HEK293 (cell line): ENCODE data around the gene BICRA.

Experiments
- GLIS1 ChIP-seq: fragments of 450-650 bp; formaldehyde crosslinking; IDR thresholded peaks from 2 replicates; pipeline ENCODE4 v1.5.1; 2016; ENCODE audit warnings: missing biosample characterization, missing genetic modification characterization
- IKZF3 ChIP-seq: fragments of 450-650 bp; IDR thresholded peaks from 2 replicates; pipeline ENCODE4 v1.5.0; 2018; ENCODE audit warnings: missing biosample characterization, mild to moderate bottlenecking, missing genetic modification characterization, moderate library complexity
- SALL2 ChIP-seq: fragments of 450-650 bp; formaldehyde crosslinking; IDR thresholded peaks from 2 replicates; pipeline ENCODE4 v1.5.0; 2017; ENCODE audit warnings: missing biosample characterization, mild to moderate bottlenecking, missing genetic modification characterization, borderline replicate concordance
- SETDB1 ChIP-seq: IDR thresholded peaks from one replicate; pipeline ENCODE4 v1.6.1; 2017; ENCODE audit warnings: mild to moderate bottlenecking, low read length, moderate library complexity, mixed read lengths; ENCODE audit not compliant: insufficient read length
- SP3 ChIP-seq: fragments of 450-650 bp; formaldehyde crosslinking; IDR thresholded peaks from 2 replicates; pipeline ENCODE4 v1.5.1; 2016; ENCODE audit warnings: missing biosample characterization, missing genetic modification characterization
- TRIM28 ChIP-seq: IDR thresholded peaks from 2 replicates; pipeline ENCODE4 v1.6.1; 2011; ENCODE audit warnings: low read length, control low read depth, borderline replicate concordance
- YY2 ChIP-seq: fragments of 450-650 bp; formaldehyde crosslinking; IDR thresholded peaks from 2 replicates; pipeline ENCODE4 v1.5.1; 2016; ENCODE audit warnings: missing biosample characterization, missing genetic modification characterization
- ZBTB17 ChIP-seq: fragments of 450-650 bp; formaldehyde crosslinking; IDR thresholded peaks from 2 replicates; pipeline ENCODE4 v1.5.1; 2016; ENCODE audit warnings: missing biosample characterization, missing genetic modification characterization
- ZBTB20 ChIP-seq: fragments of 450-650 bp; formaldehyde crosslinking; IDR thresholded peaks from 2 replicates; pipeline ENCODE4 v1.5.1; 2016; ENCODE audit warnings: missing biosample characterization, missing genetic modification characterization
- ZBTB48 ChIP-seq: fragments of 450-650 bp; formaldehyde crosslinking; IDR thresholded peaks from 2 replicates; pipeline ENCODE4 v1.5.1; 2016; ENCODE audit warnings: missing biosample characterization, missing genetic modification characterization
- ZEB2 ChIP-seq: fragments of 450-650 bp; formaldehyde crosslinking; IDR thresholded peaks from 2 replicates; pipeline ENCODE4 v1.5.1; 2016; ENCODE audit warnings: missing biosample characterization, missing genetic modification characterization
- ZFHX2 ChIP-seq: fragments of 450-650 bp; formaldehyde crosslinking; conservative IDR thresholded peaks from 2 replicates; pipeline ENCODE4 v1.5.1; 2016; ENCODE audit warnings: missing biosample characterization, missing genetic modification characterization
- ZFP3 ChIP-seq: fragments of 450-650 bp; formaldehyde crosslinking; IDR thresholded peaks from 2 replicates; pipeline ENCODE4 v1.5.1; 2016; ENCODE audit warnings: low read depth, missing biosample characterization, missing genetic modification characterization
- ZIC2 ChIP-seq: fragments of 450-650 bp; formaldehyde crosslinking; IDR thresholded peaks from 2 replicates; pipeline ENCODE4 v1.5.1; 2016; ENCODE audit warnings: missing biosample characterization, missing genetic modification characterization
- ZNF138 ChIP-seq: fragments of 450-650 bp; formaldehyde crosslinking; IDR thresholded peaks from 2 replicates; pipeline ENCODE4 v1.5.1; 2016; ENCODE audit warnings: missing biosample characterization, missing genetic modification characterization, borderline replicate concordance
- ZNF18 ChIP-seq: fragments of 450-650 bp; formaldehyde crosslinking; IDR thresholded peaks from 2 replicates; pipeline ENCODE4 v1.5.1; 2016; ENCODE audit warnings: missing biosample characterization, missing genetic modification characterization
- ZNF280C ChIP-seq: fragments of 450-650 bp; formaldehyde crosslinking; IDR thresholded peaks from 2 replicates; pipeline ENCODE4 v1.5.1; 2016; ENCODE audit warnings: missing biosample characterization, missing genetic modification characterization
- ZNF398 ChIP-seq: fragments of 450-650 bp; formaldehyde crosslinking; IDR thresholded peaks from 2 replicates; pipeline ENCODE4 v1.5.1; 2017; ENCODE audit warnings: missing biosample characterization, missing genetic modification characterization
- ZNF416 ChIP-seq: fragments of 450-650 bp; formaldehyde crosslinking; IDR thresholded peaks from 2 replicates; pipeline ENCODE4 v1.5.1; 2016; ENCODE audit warnings: missing biosample characterization, missing genetic modification characterization
- ZNF473 ChIP-seq: fragments of 450-650 bp; formaldehyde crosslinking; IDR thresholded peaks from 2 replicates; pipeline ENCODE4 v1.5.1; 2017; ENCODE audit warnings: missing biosample characterization, missing genetic modification characterization
- ZNF48 ChIP-seq: fragments of 450-650 bp; formaldehyde crosslinking; IDR thresholded peaks from 2 replicates; pipeline ENCODE4 v1.5.1; 2016; ENCODE audit warnings: missing biosample characterization, missing genetic modification characterization
- ZNF501 ChIP-seq: fragments of 450-650 bp; formaldehyde crosslinking; IDR thresholded peaks from 2 replicates; pipeline ENCODE4 v1.5.1; 2016; ENCODE audit warnings: missing biosample characterization, missing genetic modification characterization
- ZNF585B ChIP-seq: fragments of 450-650 bp; formaldehyde crosslinking; IDR thresholded peaks from 2 replicates; pipeline ENCODE4 v1.5.1; 2016; ENCODE audit warnings: missing biosample characterization, missing genetic modification characterization
- ZNF610 ChIP-seq: fragments of 450-650 bp; formaldehyde crosslinking; IDR thresholded peaks from 2 replicates; pipeline ENCODE4 v1.5.1; 2016; ENCODE audit warnings: missing biosample characterization, missing genetic modification characterization, borderline replicate concordance
- ZNF629 ChIP-seq: fragments of 450-650 bp; formaldehyde crosslinking; IDR thresholded peaks from 2 replicates; pipeline ENCODE4 v1.5.1; 2017; ENCODE audit warnings: missing biosample characterization, missing genetic modification characterization
- ZNF658 ChIP-seq: fragments of 450-650 bp; formaldehyde crosslinking; IDR thresholded peaks from 2 replicates; pipeline ENCODE4; 2016; ENCODE audit warnings: missing biosample characterization, missing genetic modification characterization
- ZNF692 ChIP-seq: fragments of 450-650 bp; formaldehyde crosslinking; IDR thresholded peaks from 2 replicates; pipeline ENCODE4 v1.5.1; 2016; ENCODE audit warnings: missing biosample characterization, missing genetic modification characterization
- ZNF707 ChIP-seq: fragments of 450-650 bp; formaldehyde crosslinking; IDR thresholded peaks from 2 replicates; pipeline ENCODE4 v1.5.1; 2016; ENCODE audit warnings: missing biosample characterization, missing genetic modification characterization
- ZNF768 ChIP-seq: fragments of 450-650 bp; formaldehyde crosslinking; IDR thresholded peaks from 2 replicates; pipeline ENCODE4 v1.5.1; 2018; ENCODE audit warnings: missing biosample characterization, mild to moderate bottlenecking, missing genetic modification characterization
- ZNF785 ChIP-seq: fragments of 450-650 bp; formaldehyde crosslinking; IDR thresholded peaks from 2 replicates; pipeline ENCODE4 v1.5.1; 2016; ENCODE audit warnings: missing biosample characterization, missing genetic modification characterization
- ZNF837 ChIP-seq: fragments of 450-650 bp; formaldehyde crosslinking; IDR thresholded peaks from 2 replicates; pipeline ENCODE4 v1.5.1; 2016; ENCODE audit warnings: missing biosample characterization, missing genetic modification characterization
- ZSCAN16 ChIP-seq: fragments of 450-650 bp; formaldehyde crosslinking; IDR thresholded peaks from 2 replicates; pipeline ENCODE4 v1.5.1; 2016; ENCODE audit warnings: missing biosample characterization, missing genetic modification characterization
- ZXDB ChIP-seq: fragments of 450-650 bp; formaldehyde crosslinking; IDR thresholded peaks from 2 replicates; pipeline ENCODE4 v1.5.1; 2016; ENCODE audit warnings: missing biosample characterization, missing genetic modification characterization

BICRA gene

GRCh38 chr19:47598407-47599349 is 10.3 kb upstream of the BICRA start (continued):
- TF ChIP-seq ZNF473 (tag by site-specific recombination) (no peak), ZNF629 (peak; percentile 80), ZFHX2 (peak; percentile 86), ZNF785 (tag by site-specific recombination) (no peak), GLIS1 (tag by site-specific recombination) (peak; percentile 87), YY2 (tag by site-specific recombination) (no peak), ZNF585B (no peak), ZNF707 (tag by site-specific recombination) (no peak), ZIC2 (tag by site-specific recombination) (peak; percentile 39; the same call in 1 of the 2 replicates), TRIM28 (peak; percentile 21; the same call in 1 of the 2 replicates), ZNF280C (tag by site-specific recombination) (no peak), ZBTB20 (tag by site-specific recombination) (peak; percentile 30; the same call in 1 of the 2 replicates), ZNF501 (tag by site-specific recombination) (peak; percentile 59; the same call in 1 of the 2 replicates), ZNF610 (tag by site-specific recombination) (no peak), ZNF138 (no peak), ZBTB17 (tag by site-specific recombination) (peak; percentile 70), ZXDB (tag by site-specific recombination) (peak; percentile 61), SETDB1 (no peak), ZNF18 (tag by site-specific recombination) (no peak), SP3 (peak; percentile 72), ZBTB48 (no peak), ZNF398 (tag by site-specific recombination) (peak; percentile 30), IKZF3 (tag by site-specific recombination) (peak; percentile 53; the same call in 1 of the 2 replicates), ZNF416 (tag by site-specific recombination) (no peak), ZNF837 (tag by site-specific recombination) (no peak), ZNF768 (no peak), ZNF658 (tag by site-specific recombination) (no peak), ZSCAN16 (tag by site-specific recombination) (peak; percentile 56; the same call in 1 of the 2 replicates), ZNF692 (tag by site-specific recombination) (peak; percentile 99), ZFP3 (tag by site-specific recombination) (no peak), ZNF48 (tag by site-specific recombination) (no peak), SALL2 (tag by site-specific recombination) (no peak), ZEB2 (tag by site-specific recombination) (peak; percentile 75)
